H9 (cell line): ENCODE results near the gene DPP10. TPM values are rescaled to one million over a fixed set of nuclear protein-coding genes. Genes with fewer than 3 reads are reported as not detected.

Experiments
- DNase-seq: peaks from one replicate; pipeline ENCODE4 v3.0.0-alpha.2; 2017
- H2AFZ ChIP-seq: one replicate; pipeline ENCODE4 v1.6.1; 2013; ENCODE audit warnings: mild to moderate bottlenecking, low read length, control low read depth, moderate library complexity
- H2AK5ac ChIP-seq: 2 replicates; pipeline ENCODE4 v1.6.1; 2013; ENCODE audit warnings: low read length, control low read depth, mixed read lengths; ENCODE audit not compliant: insufficient read length
- H2BK120ac ChIP-seq: one replicate; pipeline ENCODE4 v1.6.1; 2013; ENCODE audit warnings: low read depth, mild to moderate bottlenecking, low read length, control low read depth, inconsistent platforms; ENCODE audit not compliant: poor library complexity, severe bottlenecking
- H2BK12ac ChIP-seq: 2 replicates; pipeline ENCODE4 v1.6.1; 2013; ENCODE audit warnings: low read length, control low read depth, mixed read lengths, low read depth; ENCODE audit not compliant: insufficient read length
- H2BK15ac ChIP-seq: 2 replicates; pipeline ENCODE4 v1.6.1; 2013; ENCODE audit warnings: low read depth, low read length, control low read depth
- H2BK20ac ChIP-seq: one replicate; pipeline ENCODE4 v1.6.1; 2013; ENCODE audit warnings: low read depth, mild to moderate bottlenecking, low read length, control low read depth, inconsistent platforms; ENCODE audit not compliant: poor library complexity, severe bottlenecking
- H2BK5ac ChIP-seq: 2 replicates; pipeline ENCODE4 v1.6.1; 2013; ENCODE audit warnings: low read length, control low read depth, mixed read lengths; ENCODE audit not compliant: insufficient read length
- H3K14ac ChIP-seq: 2 replicates; pipeline ENCODE4 v1.6.1; 2013; ENCODE audit warnings: low read length, control low read depth; ENCODE audit not compliant: insufficient read depth
- H3K18ac ChIP-seq: 2 replicates; pipeline ENCODE4 v1.6.1; 2013; ENCODE audit warnings: low read depth, mild to moderate bottlenecking, mixed read lengths, low read length, control low read depth; ENCODE audit not compliant: insufficient read length
- H3K23ac ChIP-seq: 2 replicates; pipeline ENCODE4 v1.6.1; 2013; ENCODE audit warnings: low read length, control low read depth, mixed read lengths, low read depth; ENCODE audit not compliant: insufficient read length
- H3K23me2 ChIP-seq: 2 replicates; pipeline ENCODE4 v1.6.1; 2013; ENCODE audit warnings: low read depth, mild to moderate bottlenecking, mixed read lengths, low read length, control low read depth; ENCODE audit not compliant: insufficient read length, poor library complexity, severe bottlenecking
- H3K27ac ChIP-seq: 2 replicates; pipeline ENCODE4 v1.5.1; 2013; ENCODE audit warnings: low read length, control low read depth, mixed read lengths, low read depth; ENCODE audit not compliant: insufficient read length
- H3K27me3 ChIP-seq: 2 replicates; pipeline ENCODE4 v1.6.1; 2013; ENCODE audit warnings: low read length, control low read depth, inconsistent platforms; ENCODE audit not compliant: insufficient read depth
- H3K4ac ChIP-seq: 2 replicates; pipeline ENCODE4 v1.6.1; 2013; ENCODE audit warnings: low read depth, mild to moderate bottlenecking, control low read depth, inconsistent platforms, low read length, moderate library complexity
- H3K4me1 ChIP-seq: 2 replicates; pipeline ENCODE4 v1.6.1; 2013; ENCODE audit warnings: low read length, control low read depth, inconsistent platforms; ENCODE audit not compliant: insufficient read depth
- H3K4me2 ChIP-seq: 2 replicates; pipeline ENCODE4 v1.6.1; 2013; ENCODE audit warnings: low read length, control low read depth, mixed read lengths; ENCODE audit not compliant: insufficient read length, insufficient read depth
- H3K56ac ChIP-seq: 2 replicates; pipeline ENCODE4 v1.6.1; 2013; ENCODE audit warnings: low read depth, mild to moderate bottlenecking, mixed read lengths, low read length, control low read depth; ENCODE audit not compliant: insufficient read length
- H3K79me1 ChIP-seq: 2 replicates; pipeline ENCODE4 v1.6.1; 2013; ENCODE audit warnings: low read depth, mild to moderate bottlenecking, moderate library complexity, low read length, control low read depth, inconsistent platforms; ENCODE audit not compliant: insufficient read depth, poor library complexity, severe bottlenecking
- H3K79me2 ChIP-seq: 2 replicates; pipeline ENCODE4 v1.6.1; 2013; ENCODE audit warnings: low read length, control low read depth, inconsistent platforms; ENCODE audit not compliant: insufficient read depth
- H3K9ac ChIP-seq: 2 replicates; pipeline ENCODE4 v1.6.1; 2013; ENCODE audit warnings: low read length, control low read depth, mixed read lengths; ENCODE audit not compliant: insufficient read length; ENCODE audit errors: extremely low read depth
- H3K9me3 ChIP-seq: one replicate; pipeline ENCODE4 v1.6.1; 2013; ENCODE audit warnings: low read depth, low read length, inconsistent platforms; ENCODE audit not compliant: control insufficient read depth
- H3T11ph ChIP-seq: one replicate; pipeline ENCODE4 v1.6.1; 2013; ENCODE audit warnings: mild to moderate bottlenecking, low read length, control low read depth, inconsistent platforms
- H4K20me1 ChIP-seq: one replicate; pipeline ENCODE4 v1.6.1; 2013; ENCODE audit not compliant: control insufficient read depth, insufficient read length, insufficient read depth
- H4K5ac ChIP-seq: 2 replicates; pipeline ENCODE4 v1.6.1; 2013; ENCODE audit warnings: low read depth, mild to moderate bottlenecking, mixed read lengths, low read length, control low read depth; ENCODE audit not compliant: insufficient read length
- H4K8ac ChIP-seq: replicated peaks from 2 replicates; pipeline ENCODE4 v1.6.1; 2013; ENCODE audit warnings: low read length, control low read depth, mixed read lengths, low read depth; ENCODE audit not compliant: insufficient read length
- H4K91ac ChIP-seq: 2 replicates; pipeline ENCODE4 v1.6.1; 2013; ENCODE audit warnings: low read depth, mild to moderate bottlenecking, moderate library complexity, mixed read lengths, low read length, control low read depth; ENCODE audit not compliant: insufficient read length
- H3K27ac Mint-ChIP-seq, 3 experiments: 2 replicates in 2 of 3; 3 replicates in 1 of 3; pipeline ENCODE4 v1.8.0; 2020 to 2021; ENCODE audit warnings: mixed read lengths in 3 of 3, mild to moderate bottlenecking in 1 of 3, moderate library complexity in 1 of 3
- H3K27me3 Mint-ChIP-seq: 2 replicates; pipeline ENCODE4 v1.8.0; 2021; ENCODE audit warnings: low read depth, mild to moderate bottlenecking, moderate library complexity, mixed read lengths
- H3K36me3 Mint-ChIP-seq, 3 experiments: 2 replicates in 2 of 3; 3 replicates in 1 of 3; pipeline ENCODE4 v1.8.0; 2020 to 2021; ENCODE audit warnings: low read depth in 3 of 3, mixed read lengths in 3 of 3; ENCODE audit not compliant: insufficient read depth in 1 of 3
- H3K4me1 Mint-ChIP-seq, 2 experiments: 2 replicates each; pipeline ENCODE4 v1.8.0; 2020; ENCODE audit warnings: mixed read lengths in 2 of 2
- H3K4me3 Mint-ChIP-seq, 2 experiments: 2 replicates in 1 of 2; 3 replicates in 1 of 2; pipeline ENCODE4 v1.8.0; 2020 to 2021; ENCODE audit warnings: mild to moderate bottlenecking in 2 of 2, mixed read lengths in 2 of 2, moderate library complexity in 1 of 2
- H3K9me3 Mint-ChIP-seq, 2 experiments: 2 replicates in 1 of 2; 3 replicates in 1 of 2; pipeline ENCODE4 v1.8.0; 2020; ENCODE audit warnings: mild to moderate bottlenecking in 2 of 2, mixed read lengths in 2 of 2, moderate library complexity in 1 of 2
- WGBS: extraction: QIAGEN DNeasy Blood & Tissue Kit; methylation state at CpG from one replicate; pipeline ENCODE4 v1.1.7; 2013; ENCODE audit warnings: missing lambda C conversion rate, low lambda C conversion rate, mixed read lengths; ENCODE audit not compliant: insufficient read length; ENCODE audit errors: extremely low coverage; 5-methylcytosine and 5-hydroxymethylcytosine counted together
- total RNA-seq: library from RNA; stranded (reverse); gene quantifications from 2 replicates; pipeline ENCODE4 v1.2.1, GENCODE V29; 2021
- TF ChIP-seq, protein P1 (sequence below): fragments of 200-600 bp; sonication (generic); conservative IDR thresholded peaks from 3 replicates; pipeline ENCODE4 v1.8.0; 2021; ENCODE audit warnings: antibody characterized with exemption, mild to moderate bottlenecking

The DPP10 gene
- total RNA-seq, 1 experiment from 2014 or later = 11.3 TPM

DNA sequence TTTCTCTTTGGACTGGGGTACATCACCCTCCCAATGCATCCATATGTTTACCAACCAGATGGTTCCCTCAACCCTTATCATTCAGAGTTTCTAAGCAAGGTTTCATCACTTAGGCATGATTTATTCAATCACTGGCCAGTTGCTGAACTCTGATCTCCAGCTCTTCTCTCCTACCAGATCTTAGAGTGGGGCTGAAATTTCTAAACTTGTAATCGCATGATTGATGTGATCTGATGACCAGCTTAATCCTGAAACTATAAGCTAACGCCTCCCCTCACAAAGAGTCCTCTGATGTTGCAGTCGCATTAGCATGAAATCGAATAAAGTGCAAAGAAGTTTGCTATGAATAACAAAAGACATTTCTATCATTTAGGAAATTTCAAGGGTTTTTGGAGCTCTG lies 1082.0 kb downstream of the DPP10 start:
- Histone ChIP-seq H3K9me3 (no peaks in the 10 kb centered on the region), H3K27ac (no peak overlapping the region), H3K4ac (no peak overlapping the region), H3K14ac (no peak overlapping the region), H2AK5ac (no peak overlapping the region), H2BK5ac (no peak overlapping the region), H3K27me3 (no peaks in the 10 kb centered on the region), H2AFZ (no peak overlapping the region), H3T11ph (no peak overlapping the region), H4K91ac (no peak overlapping the region), H2BK20ac (no peak overlapping the region), H2BK15ac (no peak overlapping the region), H4K8ac (no peak overlapping the region), H2BK12ac (no peak overlapping the region), H3K4me1 (no peaks in the 10 kb centered on the region; the same call in 1 of the 2 replicates), H3K56ac (no peak overlapping the region), H3K23me2 (no peaks in the 10 kb centered on the region), H3K23ac (no peak overlapping the region), H3K4me2 (no peak overlapping the region), H4K20me1 (no peaks in the 10 kb centered on the region), H3K79me2 (no peaks in the 10 kb centered on the region), H3K79me1 (no peaks in the 10 kb centered on the region), H4K5ac (no peak overlapping the region), H2BK120ac (no peak overlapping the region), H3K9ac (no peak overlapping the region), H3K18ac (no peak overlapping the region)
- peaks cover 0 to 1% (median 0%) of the 10 kb centered on the region in 3 experiments; a peak in 1 of 7 replicates for H3K36me3 Mint-ChIP-seq
- no peak overlapping the region for H3K27ac Mint-ChIP-seq
- H3K27me3 Mint-ChIP-seq = no peaks in the 10 kb centered on the region
- no peaks in the 10 kb centered on the region for H3K9me3 Mint-ChIP-seq
- H3K4me1 Mint-ChIP-seq = peaks cover 9 to 12% of the 10 kb centered on the region in 2 experiments
- TF ChIP-seq, protein P1, sequence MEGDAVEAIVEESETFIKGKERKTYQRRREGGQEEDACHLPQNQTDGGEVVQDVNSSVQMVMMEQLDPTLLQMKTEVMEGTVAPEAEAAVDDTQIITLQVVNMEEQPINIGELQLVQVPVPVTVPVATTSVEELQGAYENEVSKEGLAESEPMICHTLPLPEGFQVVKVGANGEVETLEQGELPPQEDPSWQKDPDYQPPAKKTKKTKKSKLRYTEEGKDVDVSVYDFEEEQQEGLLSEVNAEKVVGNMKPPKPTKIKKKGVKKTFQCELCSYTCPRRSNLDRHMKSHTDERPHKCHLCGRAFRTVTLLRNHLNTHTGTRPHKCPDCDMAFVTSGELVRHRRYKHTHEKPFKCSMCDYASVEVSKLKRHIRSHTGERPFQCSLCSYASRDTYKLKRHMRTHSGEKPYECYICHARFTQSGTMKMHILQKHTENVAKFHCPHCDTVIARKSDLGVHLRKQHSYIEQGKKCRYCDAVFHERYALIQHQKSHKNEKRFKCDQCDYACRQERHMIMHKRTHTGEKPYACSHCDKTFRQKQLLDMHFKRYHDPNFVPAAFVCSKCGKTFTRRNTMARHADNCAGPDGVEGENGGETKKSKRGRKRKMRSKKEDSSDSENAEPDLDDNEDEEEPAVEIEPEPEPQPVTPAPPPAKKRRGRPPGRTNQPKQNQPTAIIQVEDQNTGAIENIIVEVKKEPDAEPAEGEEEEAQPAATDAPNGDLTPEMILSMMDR = no peak
- no peak for DNase-seq
- no CpG with 5 or more reads among the region's 4 CpGs for WGBS
- H3K4me3 Mint-ChIP-seq = no peak overlapping the region
